ENCODE results near the gene GLP2R. TPM values are rescaled to one million over a fixed set of nuclear protein-coding genes. Genes with fewer than 3 reads are reported as not detected.

GLP2R gene
- total and polyA plus RNA-seq, 2 of the 8 experiments (the other 6 are each of a cell fraction or from before 2014, with no cell fraction given) = not detected

DNA sequence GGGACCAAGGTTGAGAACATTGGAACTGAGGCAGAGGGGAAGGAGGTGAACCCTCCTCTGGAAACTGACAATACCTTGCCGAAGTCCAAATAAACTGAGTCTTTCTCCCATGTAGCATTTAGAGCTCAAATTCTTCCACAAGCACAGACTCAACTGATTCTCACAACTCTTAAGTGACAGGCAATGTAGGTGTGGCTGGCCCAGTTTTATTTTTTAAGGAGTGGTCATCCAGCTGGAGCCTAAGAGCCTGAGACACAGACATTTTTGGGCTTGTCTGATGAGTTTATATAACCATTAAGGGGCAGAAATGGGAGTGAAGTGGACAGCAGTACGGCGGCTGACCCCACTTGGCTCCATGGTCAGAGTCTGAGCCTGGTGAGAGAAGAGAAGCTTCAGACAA is 68.5 kb downstream of the GLP2R start:
- Histone ChIP-seq H3K4me1 (replicated peaks in 1 of 4; ENCODE audit: control insufficient read depth in 3 of 4, insufficient read depth in 4 of 4, low read length in 3 of 4) (0 out of 7 replicates have a peak, but pooled peaks cover 0 to 3% (median 0%) of the 10 kb centered on the region in 4 experiments), H3K23ac (ENCODE audit: insufficient read length) (no peak overlapping the region), H2BK120ac (replicated peaks; ENCODE audit: low read depth, low read length) (no peak overlapping the region), H4K91ac (replicated peaks; ENCODE audit: insufficient read length, low read length) (no peak overlapping the region), H3K79me1 (ENCODE audit: low read depth, low read length) (no peaks in the 10 kb centered on the region), H2BK15ac (ENCODE audit: low read length) (no peak overlapping the region), H3K4me2 (ENCODE audit: insufficient read depth in 1 of 2, low read depth in 2 of 2, low read length in 2 of 2) (no peak overlapping the region), H3K56ac (replicated peaks; ENCODE audit: insufficient read length, low read depth, low read length) (no peak overlapping the region), H2AFZ (ENCODE audit: low read length) (no peak overlapping the region), H4K20me1 (replicated peaks in 1 of 2; ENCODE audit: control insufficient read depth in 1 of 2, insufficient read depth in 2 of 2, low read length in 2 of 2) (no peaks in the 10 kb centered on the region), H3K14ac (ENCODE audit: insufficient read length) (no peak overlapping the region), H4K8ac (ENCODE audit: extremely low read depth, insufficient read depth, low read length) (no peak overlapping the region), H3K23me2 (ENCODE audit: low read depth, low read length) (no peaks in the 10 kb centered on the region), H3K79me2 (ENCODE audit: control insufficient read depth in 1 of 2, insufficient read depth in 2 of 2, low read length in 2 of 2) (no peaks in the 10 kb centered on the region), H3K36me3 (ENCODE audit: control insufficient read depth in 2 of 4, insufficient read depth in 4 of 4, low read length in 3 of 4) (no peaks in the 10 kb centered on the region), H2BK20ac (ENCODE audit: low read length) (no peak overlapping the region), H3K4me3 (ENCODE audit: extremely low read depth in 1 of 4, insufficient read depth in 2 of 4, low read depth in 3 of 4, low read length in 4 of 4) (no peak overlapping the region), H2BK12ac (ENCODE audit: low read depth, low read length) (no peak overlapping the region), H3K18ac (ENCODE audit: extremely low read depth, low read length) (no peak overlapping the region), H3K27ac (ENCODE audit: low read depth, low read length) (no peak overlapping the region), H3K9me3 (ENCODE audit: insufficient read depth in 2 of 2, low read depth in 1 of 2, low read length in 1 of 2) (no peaks in the 10 kb centered on the region), H3K9ac (replicated peaks in 1 of 4; ENCODE audit: extremely low read depth in 1 of 4, low read depth in 3 of 4, low read length in 3 of 4) (no peak overlapping the region), H2AK5ac (ENCODE audit: low read depth, low read length) (no peak overlapping the region), H3K4ac (replicated peaks; ENCODE audit: insufficient read length, low read depth, low read length) (no peak overlapping the region), H3K27me3 (replicated peaks in 1 of 4; ENCODE audit: control insufficient read depth in 3 of 4, extremely low read depth in 1 of 4, insufficient read depth in 3 of 4, low read length in 3 of 4) (no peaks in the 10 kb centered on the region), H4K5ac (ENCODE audit: insufficient read length, low read depth, low read length) (no peak overlapping the region), H2BK5ac (ENCODE audit: low read depth, low read length) (no peak overlapping the region)
- ChIA-PET POLR2A (ENCODE audit: partially characterized antibody) (no interaction called here), CTCF (ENCODE audit: partially characterized antibody) (interaction anchor here (9.7 kb wide), 1 partner anchor 8 kb away, joined by 101 read pairs; the partner anchor contains the start of gene RCVRN)
- WGBS, 2 experiments (ENCODE audit: extremely low coverage in 1 of 2, insufficient coverage in 1 of 2, insufficient read length in 1 of 2, insufficient replicate concordance in 2 of 2, low coverage in 1 of 2, low lambda C conversion rate in 2 of 2, missing lambda C conversion rate in 1 of 2) = 90% methylated on average over 3 of the region's 3 CpGs; no CpG with 5 or more reads in 1 of the 2 experiments
- DNase-seq (ENCODE audit: low read depth in 1 of 2, low spot score in 2 of 2) (no peak), FAIRE-seq (no peak)
- no peak for TF ChIP-seq RBBP5 (IDR thresholded peaks at IDR 0.05; ENCODE audit: borderline replicate concordance, low read depth, low read length)
- no peak for TF ChIP-seq SP4 (IDR thresholded peaks at IDR 0.05; ENCODE audit: low read length)
- TF ChIP-seq SIX5 (IDR thresholded peaks at IDR 0.05; ENCODE audit: low read depth, low read length) = no peak
- TF ChIP-seq CBX8 (IDR thresholded peaks at IDR 0.05; ENCODE audit: borderline replicate concordance, low read depth, low read length) = no peak
- TF ChIP-seq CEBPB (IDR thresholded peaks at IDR 0.05; ENCODE audit: low read depth, low read length) = no peak
- no peak for TF ChIP-seq SIN3A (conservative IDR thresholded peaks at IDR 0.05 in 1 of 2, IDR thresholded peaks at IDR 0.05 in 1 of 2; ENCODE audit: low read depth in 1 of 2, low read length in 2 of 2)
- TF ChIP-seq TEAD4 (IDR thresholded peaks at IDR 0.05; ENCODE audit: low read depth, low read length) = no peak

All from H1 (cell line).